ENCODE results near the gene TRMT5. TPM values are rescaled to one million over a fixed set of nuclear protein-coding genes. Genes with fewer than 3 reads are reported as not detected.

The TRMT5 gene
- total and polyA plus RNA-seq, 2 of the 8 experiments (the other 6 are each of a cell fraction or from before 2014, with no cell fraction given), result 4.3 to 24.2 TPM

GRCh38 chr14:60984196-60984595 lies 3.3 kb upstream of the TRMT5 start:
- Histone ChIP-seq H3K23ac (ENCODE audit: insufficient read length) (no peak overlapping the region), H3K14ac (ENCODE audit: insufficient read length) (no peak overlapping the region), H3K9ac (replicated peaks in 1 of 4; ENCODE audit: extremely low read depth in 1 of 4, low read depth in 3 of 4, low read length in 3 of 4) (no peak overlapping the region), H2AFZ (ENCODE audit: low read length) (no peak overlapping the region), H3K27ac (ENCODE audit: low read depth, low read length) (no peak overlapping the region), H3K27me3 (replicated peaks in 1 of 4; ENCODE audit: control insufficient read depth in 3 of 4, extremely low read depth in 1 of 4, insufficient read depth in 3 of 4, low read length in 3 of 4) (no peaks in the 10 kb centered on the region), H3K56ac (replicated peaks; ENCODE audit: insufficient read length, low read depth, low read length) (no peak overlapping the region), H4K20me1 (replicated peaks in 1 of 2; ENCODE audit: control insufficient read depth in 1 of 2, insufficient read depth in 2 of 2, low read length in 2 of 2) (no peaks in the 10 kb centered on the region), H3K4me1 (replicated peaks in 1 of 4; ENCODE audit: control insufficient read depth in 3 of 4, insufficient read depth in 4 of 4, low read length in 3 of 4) (peaks cover 0 to 2% (median 0%) of the 10 kb centered on the region in 4 experiments; a peak in 1 of 7 replicates), H2BK15ac (ENCODE audit: low read length) (no peak overlapping the region), H3K79me1 (ENCODE audit: low read depth, low read length) (no peaks in the 10 kb centered on the region), H3K36me3 (ENCODE audit: control insufficient read depth in 2 of 4, insufficient read depth in 4 of 4, low read length in 3 of 4) (peaks cover 0 to 7% (median 2%) of the 10 kb centered on the region in 4 experiments; a peak in 4 of 8 replicates), H4K5ac (ENCODE audit: insufficient read length, low read depth, low read length) (no peak overlapping the region), H3K4me2 (ENCODE audit: insufficient read depth in 1 of 2, low read depth in 2 of 2, low read length in 2 of 2) (no peak overlapping the region), H3K9me3 (ENCODE audit: insufficient read depth in 2 of 2, low read depth in 1 of 2, low read length in 1 of 2) (no peaks in the 10 kb centered on the region), H2BK120ac (replicated peaks; ENCODE audit: low read depth, low read length) (no peak overlapping the region), H2AK5ac (ENCODE audit: low read depth, low read length) (no peak overlapping the region), H2BK20ac (ENCODE audit: low read length) (no peak overlapping the region), H4K8ac (ENCODE audit: extremely low read depth, insufficient read depth, low read length) (no peak overlapping the region), H2BK12ac (ENCODE audit: low read depth, low read length) (no peak overlapping the region), H2BK5ac (ENCODE audit: low read depth, low read length) (no peak overlapping the region), H3K18ac (ENCODE audit: extremely low read depth, low read length) (no peak overlapping the region), H3K23me2 (ENCODE audit: low read depth, low read length) (peaks cover 4% of the 10 kb centered on the region; the same call in 1 of the 2 replicates), H3K79me2 (ENCODE audit: control insufficient read depth in 1 of 2, insufficient read depth in 2 of 2, low read length in 2 of 2) (peaks cover 0 to 15% of the 10 kb centered on the region in 2 experiments; a peak in 2 of 4 replicates), H3K4me3 (ENCODE audit: extremely low read depth in 1 of 4, insufficient read depth in 2 of 4, low read depth in 3 of 4, low read length in 4 of 4) (no peak overlapping the region), H3K4ac (replicated peaks; ENCODE audit: insufficient read length, low read depth, low read length) (no peak overlapping the region), H4K91ac (replicated peaks; ENCODE audit: insufficient read length, low read length) (no peak overlapping the region)
- FAIRE-seq, result no peak
- DNase-seq (ENCODE audit: low read depth in 1 of 2, low spot score in 2 of 2), result no peak
- CTCF ChIA-PET (ENCODE audit: partially characterized antibody), result no interaction called here
- WGBS, 2 experiments (ENCODE audit: extremely low coverage in 1 of 2, insufficient coverage in 1 of 2, insufficient read length in 1 of 2, insufficient replicate concordance in 2 of 2, low coverage in 1 of 2, low lambda C conversion rate in 2 of 2, missing lambda C conversion rate in 1 of 2), result 85% methylated on average over 1 of the region's 1 CpG; no CpG with 5 or more reads in 1 of the 2 experiments
- POLR2A ChIA-PET (ENCODE audit: partially characterized antibody), result no interaction called here
- no peak for TF ChIP-seq CBX8 (IDR thresholded peaks at IDR 0.05; ENCODE audit: borderline replicate concordance, low read depth, low read length)
- no peak for TF ChIP-seq SUZ12 (IDR thresholded peaks at IDR 0.05; ENCODE audit: low read length)
- no peak for TF ChIP-seq RNF2 (IDR thresholded peaks at IDR 0.05; ENCODE audit: borderline replicate concordance, low read depth, low read length, missing control alignments, poor library complexity, severe bottlenecking)
- no peak for TF ChIP-seq NANOG (IDR thresholded peaks at IDR 0.05; ENCODE audit: insufficient read depth, low read depth, low read length, poor library complexity, severe bottlenecking)
- no peak for TF ChIP-seq KDM4A (IDR thresholded peaks at IDR 0.05; ENCODE audit: low read depth, low read length, severe bottlenecking)
- TF ChIP-seq HDAC2 (IDR thresholded peaks at IDR 0.05; ENCODE audit: borderline replicate concordance in 1 of 2, low read depth in 2 of 2, low read length in 2 of 2), result no peak
- TF ChIP-seq YY1 (IDR thresholded peaks at IDR 0.05; ENCODE audit: low read depth, low read length), result no peak
- no peak for TF ChIP-seq ATF2 (IDR thresholded peaks at IDR 0.05; ENCODE audit: low read length)
- TF ChIP-seq KDM5A (IDR thresholded peaks at IDR 0.05; ENCODE audit: low read length), result no peak
- no peak for TF ChIP-seq BACH1 (IDR thresholded peaks at IDR 0.05; ENCODE audit: low read length)
- TF ChIP-seq CBX5 (IDR thresholded peaks at IDR 0.05; ENCODE audit: low read depth, low read length), result no peak
- TF ChIP-seq RFX5 (IDR thresholded peaks at IDR 0.05; ENCODE audit: borderline replicate concordance, low read depth, low read length), result no peak
